GM21737 (cell line): Measurements from ENCODE around the gene CBX6.

Experiments
- ATAC-seq: cut with Tn5 transposase; IDR thresholded peaks from one replicate; pipeline ENCODE4 v1.9.1; 2021; ENCODE audit warnings: mild to moderate bottlenecking, moderate library complexity; ENCODE audit not compliant: unreplicated experiment

The CBX6 gene

GRCh38 chr22:38841211-38841610 is 30.8 kb downstream of the CBX6 start:
- ATAC-seq: no peak

DNA sequence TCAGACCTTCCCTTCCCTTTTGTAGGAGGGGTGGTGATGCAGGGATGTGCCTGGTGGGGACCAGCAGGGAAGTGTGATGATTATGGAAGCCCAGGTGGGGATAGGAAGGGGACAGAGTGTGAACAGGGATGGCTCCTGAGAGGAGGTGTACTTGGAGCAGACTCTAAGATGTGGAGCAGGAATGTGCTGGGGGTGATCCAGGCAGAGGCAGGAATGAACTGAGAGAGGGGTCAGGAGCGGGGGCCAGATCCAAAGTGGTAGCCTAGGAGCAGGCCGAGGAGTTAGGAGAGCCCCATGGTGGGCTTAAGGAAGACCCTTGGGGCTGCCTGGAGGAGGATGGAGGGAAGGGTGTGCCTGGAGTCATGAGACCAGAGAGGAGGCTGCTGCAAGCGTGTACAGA is 31.9 kb downstream of the CBX6 start:
- no peak for ATAC-seq

- no peak for ATAC-seq
These were observed 32.3 kb downstream of the CBX6 start for GRCh38 chr22:38839686-38840085.

DNA sequence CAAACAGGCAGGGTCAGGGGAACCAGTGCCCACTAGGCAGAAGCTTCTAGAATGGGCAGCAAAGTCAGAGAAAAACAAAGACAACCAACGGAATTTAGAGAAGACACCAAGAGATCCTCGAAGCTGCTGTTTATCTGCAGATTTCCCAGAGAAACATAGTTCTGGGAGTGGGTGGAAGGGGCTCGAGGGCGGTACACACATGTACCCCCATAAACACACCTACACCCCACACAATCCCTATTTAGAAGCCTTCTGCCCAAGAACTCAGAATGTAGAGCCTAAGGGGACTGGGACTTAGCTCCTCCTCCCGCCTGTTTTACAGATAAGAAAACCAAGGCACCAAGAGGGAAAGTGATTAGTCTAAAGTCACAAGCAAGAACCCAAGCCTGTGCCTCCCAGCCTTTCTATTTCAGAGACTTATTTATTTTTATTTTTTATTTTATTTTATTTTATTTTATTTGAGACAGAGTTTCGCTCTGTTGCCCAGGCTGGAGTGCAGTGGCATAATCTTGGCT is 34.5 kb downstream of the CBX6 start:
- no peak for ATAC-seq

- no peak for ATAC-seq
These were observed 36.1 kb downstream of the CBX6 start for GRCh38 chr22:38835888-38836301.

GRCh38 chr22:38834991-38835390 is 37.0 kb downstream of the CBX6 start:
- ATAC-seq: no peak

DNA sequence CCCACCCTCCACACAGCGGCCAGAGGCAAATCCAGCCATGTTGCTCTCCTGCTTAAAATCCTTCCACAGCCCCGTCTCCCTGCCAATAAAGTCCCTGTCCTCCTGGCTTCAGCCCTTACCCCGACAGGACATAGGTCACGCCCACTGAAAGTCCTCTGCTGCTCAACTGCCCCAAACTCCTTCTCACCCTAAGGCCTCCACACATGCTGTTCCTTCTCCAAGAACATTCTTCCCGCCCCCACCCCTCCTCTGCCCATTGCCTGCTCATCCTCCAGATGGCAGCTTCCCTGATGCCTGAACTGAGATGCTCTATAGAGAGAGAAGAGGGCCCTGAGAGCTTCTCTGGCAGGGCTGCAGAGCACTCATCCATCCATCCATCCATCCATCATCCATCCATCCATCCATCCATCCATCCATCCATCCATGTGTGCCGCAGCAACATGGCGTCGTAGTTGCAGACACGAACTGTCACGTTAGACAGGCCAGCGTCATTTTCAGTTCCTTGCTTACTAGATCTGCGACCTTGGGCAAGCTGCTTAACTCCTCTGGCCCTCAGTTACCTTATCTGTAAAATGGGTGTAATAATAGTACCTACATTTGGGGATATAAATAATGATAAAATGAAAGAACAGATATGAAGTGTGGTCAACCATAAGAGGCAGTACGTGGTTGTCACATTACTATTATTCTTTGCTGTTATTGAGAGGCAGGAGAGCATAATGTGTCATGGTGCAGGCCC is 37.6 kb downstream of the CBX6 start:
- no peak for ATAC-seq

DNA sequence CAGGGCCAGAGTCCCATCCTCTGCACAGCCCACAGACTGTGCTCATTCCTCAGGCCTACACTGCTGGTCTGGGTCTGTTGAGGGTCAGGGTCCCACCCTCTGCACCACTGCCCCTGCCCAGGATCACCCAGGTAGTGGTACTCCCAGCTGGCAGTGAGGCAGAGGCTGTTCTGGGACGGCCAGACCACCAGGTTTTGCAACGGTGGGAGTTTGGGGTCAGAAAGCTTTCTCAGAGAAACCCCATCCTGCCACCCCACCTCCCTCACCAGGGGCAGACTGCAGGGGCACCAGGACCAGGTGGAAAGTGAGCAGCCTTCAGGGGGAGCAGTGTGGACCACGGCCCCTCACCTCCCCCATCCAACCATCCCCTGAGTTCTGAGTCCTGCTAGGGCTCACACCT is 39.0 kb downstream of the CBX6 start:
- ATAC-seq: no peak

DNA sequence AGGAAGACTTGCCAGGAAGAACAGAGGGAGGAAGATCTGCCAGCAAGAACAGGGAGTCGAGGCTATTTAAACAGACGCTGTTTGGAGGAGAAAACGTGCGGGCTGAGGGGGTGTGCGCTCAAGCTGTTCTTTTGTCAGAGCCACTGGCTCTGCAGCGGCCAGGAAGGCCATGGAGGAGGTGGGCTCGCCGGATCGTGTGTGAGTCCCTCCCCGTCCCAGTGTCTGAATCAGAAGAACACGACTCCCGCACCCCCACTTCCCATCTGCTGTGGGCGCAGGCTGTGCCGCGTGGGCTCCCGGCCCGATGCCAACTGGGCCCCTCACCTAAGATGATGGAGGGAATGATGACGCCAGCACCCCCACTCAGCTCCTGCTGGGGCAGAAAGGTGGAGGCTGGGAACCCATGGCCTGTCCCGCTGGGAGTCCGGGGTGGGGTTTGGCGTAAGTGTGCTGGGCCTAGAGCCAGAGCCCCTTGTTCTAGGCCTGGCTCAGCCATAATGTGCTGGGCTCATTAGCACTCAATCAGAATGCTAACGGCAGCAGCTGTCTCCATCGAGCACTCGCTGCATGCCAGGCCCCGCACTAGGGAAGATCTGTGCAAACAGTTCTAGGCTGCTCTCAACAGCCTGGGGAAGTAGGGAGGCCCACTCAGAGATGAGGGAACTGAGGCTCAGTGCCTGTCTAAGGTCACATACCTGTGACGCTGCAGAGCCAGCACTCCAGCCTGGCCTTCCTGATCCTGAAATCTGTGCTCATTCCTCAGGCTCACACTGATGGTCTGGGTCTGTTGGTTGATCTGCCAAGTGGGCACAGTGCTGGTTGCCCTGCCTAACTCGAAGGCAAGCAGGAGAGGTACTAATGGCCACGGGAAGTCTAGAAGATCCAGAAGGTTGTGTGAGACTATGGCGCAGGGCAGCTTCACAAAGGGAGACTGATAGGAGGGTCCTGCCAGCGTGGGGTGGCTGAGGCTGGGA is 39.7 kb downstream of the CBX6 start:
- no peak for ATAC-seq

DNA sequence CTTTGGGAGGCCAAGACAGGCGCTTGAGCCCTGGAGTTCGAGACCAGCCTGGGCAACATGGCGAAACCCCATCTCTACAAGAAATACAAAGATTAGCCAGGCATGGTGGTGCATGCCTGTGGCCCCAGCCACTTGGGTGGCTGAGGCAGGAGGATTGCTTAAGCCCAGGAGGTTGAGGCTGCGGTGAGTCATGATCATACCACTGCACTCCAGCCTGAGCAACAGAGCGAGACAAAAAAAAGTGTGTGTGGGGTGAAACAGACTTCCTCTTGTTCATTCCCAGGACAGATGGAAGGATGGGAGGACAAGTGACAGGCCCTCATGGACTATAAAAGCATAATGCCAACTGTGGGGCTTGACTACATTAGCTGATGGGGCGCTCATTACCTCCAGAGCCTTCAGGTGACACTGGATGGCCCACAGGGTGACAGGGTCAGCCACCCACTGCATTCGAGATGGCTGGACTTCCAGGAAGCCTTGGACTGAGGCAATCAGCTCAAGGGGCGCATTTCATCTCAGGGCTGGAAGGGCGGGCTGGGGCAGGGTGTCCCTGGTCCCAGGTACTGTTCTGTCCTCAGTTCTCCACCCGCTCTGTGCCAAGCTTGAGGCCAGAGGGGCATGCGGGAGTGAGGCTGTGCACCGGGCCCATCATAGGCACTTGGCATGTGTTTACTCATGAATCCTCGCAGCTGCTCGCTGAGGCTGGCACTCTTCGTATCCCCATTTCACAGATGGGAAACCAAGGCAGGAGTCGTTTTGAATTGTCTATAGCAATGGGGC is 40.7 kb downstream of the CBX6 start:
- ATAC-seq: no peak

GRCh38 chr22:38830845-38831108 is 41.2 kb downstream of the CBX6 start:
- no peak for ATAC-seq

- ATAC-seq: no peak
These were observed 41.8 kb downstream of the CBX6 start for GRCh38 chr22:38830026-38830844.

- ATAC-seq: no peak
These were observed 42.5 kb downstream of the CBX6 start for GRCh38 chr22:38829485-38829884.

DNA sequence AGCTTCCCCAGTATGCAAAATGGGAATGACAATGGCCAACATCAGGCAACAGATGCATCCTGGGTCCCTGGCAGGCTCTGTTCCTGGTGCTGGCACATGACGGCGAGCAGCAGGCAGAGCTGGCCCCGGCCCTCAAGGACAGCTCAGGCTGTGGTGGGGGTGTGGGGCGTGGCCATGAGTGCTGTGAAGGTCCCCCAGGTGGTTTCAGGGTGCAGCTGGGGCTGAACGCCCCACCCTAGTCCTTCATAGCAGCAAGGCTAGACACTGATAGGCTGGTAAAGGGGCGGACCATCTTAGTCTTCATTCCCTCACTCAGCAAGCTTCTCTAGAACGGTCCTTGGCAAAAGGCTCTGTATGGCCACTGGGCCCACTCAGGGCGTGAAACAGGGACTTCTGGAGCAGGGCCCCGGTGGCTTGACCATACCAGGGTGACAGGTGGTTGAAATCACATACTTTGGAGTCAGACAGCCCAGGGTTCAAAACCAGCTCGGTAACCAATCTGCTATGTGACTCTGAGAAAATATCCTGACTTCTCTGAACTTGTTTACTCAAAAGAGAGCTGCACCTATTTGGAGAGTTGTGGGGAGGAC is 43.3 kb downstream of the CBX6 start:
- no peak for ATAC-seq

GRCh38 chr22:38828191-38828590 is 43.8 kb downstream of the CBX6 start:
- no peak for ATAC-seq

- ATAC-seq: no peak
These were observed 44.5 kb downstream of the CBX6 start for GRCh38 chr22:38827510-38827909.

DNA sequence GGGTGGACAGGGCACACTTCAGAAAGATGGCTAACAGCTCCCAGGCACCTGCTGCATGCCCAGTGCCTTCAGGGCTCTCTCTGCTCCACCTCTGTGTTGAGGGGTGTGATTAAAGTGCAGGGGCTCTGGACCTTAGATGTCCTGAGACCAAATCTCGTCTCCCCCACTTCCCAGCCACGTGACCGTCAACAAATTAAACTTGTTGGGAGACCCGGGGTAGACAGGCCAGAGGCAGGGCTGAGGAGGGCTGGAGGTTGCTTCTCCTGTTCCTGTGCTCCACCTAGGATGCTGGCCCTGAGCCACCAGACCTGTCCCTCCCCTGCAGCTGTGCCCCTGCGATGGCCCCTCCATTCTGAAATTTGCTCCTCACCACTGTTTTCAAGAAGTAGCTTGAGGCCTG is 45.2 kb downstream of the CBX6 start:
- ATAC-seq: no peak

DNA sequence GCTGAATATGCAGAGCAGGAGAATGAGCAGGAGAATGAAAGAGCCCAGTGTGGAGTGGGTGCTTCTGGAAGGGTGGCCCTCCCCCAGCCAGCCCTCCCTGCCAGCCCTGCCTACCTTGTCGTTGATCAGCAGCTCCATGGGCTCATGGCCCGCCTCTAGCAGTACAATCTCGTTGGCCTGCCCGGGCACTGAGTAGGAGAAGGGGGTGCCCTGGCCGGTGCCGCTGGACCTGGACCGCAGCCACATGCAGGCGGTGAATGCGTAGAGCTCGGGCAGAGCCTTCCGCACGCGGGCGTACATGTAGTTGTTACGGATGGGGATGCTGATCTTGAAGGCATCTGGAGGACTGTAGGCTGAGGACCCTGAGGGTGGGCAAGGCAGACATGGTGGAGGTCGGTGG is 45.6 kb downstream of the CBX6 start:
- no peak for ATAC-seq

DNA sequence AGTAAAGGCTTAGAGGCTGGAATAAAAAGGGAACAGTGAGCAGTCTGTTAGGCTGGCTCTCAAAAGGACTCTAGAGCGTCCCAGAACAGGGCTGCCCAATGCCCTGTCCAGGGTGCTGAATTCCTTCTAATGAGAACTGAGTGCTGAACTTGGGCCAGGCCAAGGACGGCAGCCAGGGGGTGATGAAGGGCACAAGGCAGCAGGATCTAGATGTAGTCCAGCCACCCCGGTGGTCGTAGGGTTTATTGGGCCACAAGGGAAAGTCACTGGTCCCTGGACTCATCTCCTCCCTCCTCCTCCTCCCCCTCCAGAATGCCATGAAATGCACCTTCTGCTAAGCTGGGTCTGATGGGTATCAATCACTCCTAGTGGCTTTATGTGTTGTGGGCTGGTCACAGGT is 47.4 kb downstream of the CBX6 start:
- ATAC-seq: no peak

GRCh38 chr22:38823637-38824036 is 48.4 kb downstream of the CBX6 start:
- ATAC-seq: no peak
